K562 (cell line): ENCODE measurements around the gene ARL5C. TPM values are rescaled to one million over a fixed set of nuclear protein-coding genes. Genes with fewer than 3 reads are reported as not detected.

ENCODE experiments used
- ATAC-seq: fragments of 200-7000 bp; cut with Tn5 transposase; 3 replicates; pipeline ENCODE4 v1.9.1; 2020; ENCODE audit warnings: moderate library complexity
- BruUV-seq: library from RNA; stranded (reverse); fragments of 400-500 nt; replicated peaks from 2 replicates; lab custom pipeline; 2021; lab: Mats Ljungman, UMichigan
- CTCF ChIA-PET: fragments of 300-600 bp; formaldehyde crosslinking; extraction: SDS; loops from one replicate; lab custom pipeline; 2021; ENCODE audit warnings: low intra/inter-chr PET ratio; lab: Yijun Ruan, JAX
- POLR2A ChIA-PET: fragments of 300-600, 350-650 bp; sonication (Branson Sonifier 250); formaldehyde crosslinking; extraction: SDS; loops from one replicate; lab custom pipeline; 2021; ENCODE audit warnings: antibody characterized with exemption, inconsistent platforms; lab: Yijun Ruan, JAX
- DNase-seq, 4 experiments: peaks; one replicate each; pipeline versions ENCODE4 v3.0.0 to v3.0.0-alpha.2; 2011 to 2018; ENCODE audit warnings: low spot score in 3 of 4, mixed read lengths in 3 of 4; ENCODE audit errors: extremely low read depth in 1 of 4
- FAIRE-seq: peaks from 2 replicates; lab custom pipeline; 2011; peaks lifted over from hg19 to GRCh38; lab: Jason Lieb, UNC
- H2AFZ ChIP-seq: 2 replicates; pipeline ENCODE4 v1.6.0; 2011; ENCODE audit warnings: low read depth, low read length, control low read depth, inconsistent platforms
- H3K27ac ChIP-seq: fragments of 200-600 bp; 3 replicates; pipeline ENCODE4 v1.8.0; 2011; ENCODE audit warnings: low read depth, mild to moderate bottlenecking, control low read depth, inconsistent platforms, low read length, moderate library complexity, mixed read lengths; ENCODE audit errors: extremely low read depth
- H3K27me3 ChIP-seq, 2 experiments: fragments of 300-600 bp in 1 of 2; 2 replicates in 1 of 2; 3 replicates in 1 of 2; pipeline versions ENCODE4 v1.6.0 to v1.8.0; 2011; ENCODE audit warnings: inconsistent platforms in 2 of 2, low read length in 2 of 2, mild to moderate bottlenecking in 1 of 2, mixed read lengths in 1 of 2, moderate library complexity in 1 of 2; ENCODE audit not compliant: control insufficient read depth in 2 of 2, insufficient read depth in 2 of 2
- H3K36me3 ChIP-seq: fragments of 300-600 bp; 3 replicates; pipeline ENCODE4 v1.8.0; 2011; ENCODE audit warnings: mild to moderate bottlenecking, low read length, inconsistent platforms; ENCODE audit not compliant: control insufficient read depth, insufficient read depth
- H3K4me1 ChIP-seq, 2 experiments: fragments of 200-600 bp in 1 of 2; replicated peaks in 1 of 2; 2 replicates in 1 of 2; 3 replicates in 1 of 2; pipeline versions ENCODE4 v1.5.1 to v1.8.0; 2011; ENCODE audit warnings: inconsistent platforms in 2 of 2, low read length in 2 of 2, mild to moderate bottlenecking in 1 of 2, mixed read lengths in 1 of 2, moderate library complexity in 1 of 2; ENCODE audit not compliant: control insufficient read depth in 2 of 2, insufficient read depth in 2 of 2
- H3K4me2 ChIP-seq: 2 replicates; pipeline ENCODE4 v1.6.1; 2011; ENCODE audit warnings: low read length, control low read depth, inconsistent platforms, mixed read lengths; ENCODE audit not compliant: insufficient read depth
- H3K4me3 ChIP-seq: fragments of 200-600 bp; sonication (generic), shearing (Covaris generic); 2 replicates; pipeline ENCODE4 v1.5.1; 2016; ENCODE audit warnings: control low read depth, inconsistent platforms
- H3K79me2 ChIP-seq: fragments of 200-600 bp; 3 replicates; pipeline ENCODE4 v1.8.0; 2011; ENCODE audit warnings: low read length, inconsistent platforms; ENCODE audit not compliant: control insufficient read depth, insufficient read depth
- H3K9ac ChIP-seq, 2 experiments: 2 replicates each; pipeline versions ENCODE4 v1.6.0 to v1.6.1; 2011; ENCODE audit warnings: low read depth in 2 of 2, low read length in 2 of 2, control low read depth in 1 of 2, inconsistent platforms in 1 of 2, mild to moderate bottlenecking in 1 of 2, mixed read lengths in 1 of 2; ENCODE audit not compliant: insufficient read depth in 1 of 2
- H3K9me1 ChIP-seq: one replicate; pipeline ENCODE4 v1.6.0; 2011; ENCODE audit warnings: inconsistent platforms, mild to moderate bottlenecking, low read length, moderate library complexity; ENCODE audit not compliant: control insufficient read depth, insufficient read depth
- H3K9me3 ChIP-seq: replicated peaks from 2 replicates; pipeline ENCODE4 v1.5.1; 2011; ENCODE audit warnings: low read depth, low read length, inconsistent platforms; ENCODE audit not compliant: control insufficient read depth, insufficient read depth
- H4K20me1 ChIP-seq: replicated peaks from 2 replicates; pipeline ENCODE4 v1.6.1; 2011; ENCODE audit warnings: low read length, inconsistent platforms, mixed read lengths; ENCODE audit not compliant: control insufficient read depth, insufficient read depth
- CREB1 ChIP-seq, 2 experiments: sonication (generic) in 1 of 2; formaldehyde crosslinking in 1 of 2; IDR thresholded peaks; 2 replicates each; pipeline versions ENCODE4 v1.6.1 to v1.8.0; 2012 to 2022; ENCODE audit warnings: inconsistent platforms in 1 of 2, mild to moderate bottlenecking in 1 of 2, missing genetic modification reagents in 1 of 2, moderate library complexity in 1 of 2
- CTBP1 ChIP-seq: fragments of 450-650 bp; IDR thresholded peaks from 2 replicates; pipeline ENCODE4 v1.6.1; 2016; ENCODE audit warnings: borderline replicate concordance
- GTF2B ChIP-seq: IDR thresholded peaks from 2 replicates; pipeline ENCODE4 v1.6.1; 2011; ENCODE audit not compliant: insufficient read length; ENCODE audit errors: extremely low read depth
- HMGXB4 ChIP-seq: sonication (generic); formaldehyde crosslinking; IDR thresholded peaks from 2 replicates; pipeline ENCODE4 v1.8.1; 2023; ENCODE audit warnings: mild to moderate bottlenecking, missing genetic modification reagents
- KDM4B ChIP-seq, 2 experiments: fragments of 450-650 bp in 1 of 2; sonication (generic) in 1 of 2; IDR thresholded peaks; 2 replicates each; pipeline ENCODE4 v1.6.1; 2016 to 2017; ENCODE audit warnings: borderline replicate concordance in 2 of 2, antibody characterized with exemption in 1 of 2, low read depth in 1 of 2, mild to moderate bottlenecking in 1 of 2
- L3MBTL2 ChIP-seq: fragments of 450-650 bp; IDR thresholded peaks from 2 replicates; pipeline ENCODE4 v1.6.1; 2016; ENCODE audit warnings: mild to moderate bottlenecking, moderate library complexity
- MAFF ChIP-seq: IDR thresholded peaks from 2 replicates; pipeline ENCODE4 v1.6.1; 2012; ENCODE audit warnings: low read length, improper control_type of control experiment
- MCM2 ChIP-seq: fragments of 450-650 bp; IDR thresholded peaks from 2 replicates; pipeline ENCODE4 v1.6.1; 2017; ENCODE audit warnings: low read depth, mild to moderate bottlenecking
- MCM3 ChIP-seq: fragments of 450-650 bp; IDR thresholded peaks from 2 replicates; pipeline ENCODE4 v1.6.1; 2016
- MIER1 ChIP-seq: fragments of 450-650 bp; IDR thresholded peaks from 2 replicates; pipeline ENCODE4 v1.6.1; 2016; ENCODE audit warnings: antibody characterized with exemption, mild to moderate bottlenecking, low read depth
- NELFE ChIP-seq: IDR thresholded peaks from 2 replicates; pipeline ENCODE4 v1.6.1; 2011; ENCODE audit warnings: mild to moderate bottlenecking; ENCODE audit not compliant: insufficient read depth, insufficient read length
- RBM39 ChIP-seq: fragments of 200-400 bp; formaldehyde crosslinking; optimal IDR thresholded peaks from 2 replicates; pipeline ENCODE3; 2018; ENCODE audit warnings: low read depth, low read length
- SIRT6 ChIP-seq: IDR thresholded peaks from one replicate; pipeline ENCODE4 v1.6.1; 2012; ENCODE audit warnings: low read depth, mild to moderate bottlenecking, control low read depth, inconsistent platforms, low read length, moderate library complexity
- SMARCA4 ChIP-seq: fragments of 450-650 bp; IDR thresholded peaks from 2 replicates; pipeline ENCODE4 v1.6.1; 2016
- TCF15 ChIP-seq: fragments of 250-450 bp; sonication (Bioruptor Pico); IDR thresholded peaks from 2 replicates; pipeline ENCODE4 v1.8.0; 2022; ENCODE audit warnings: moderate library complexity, mild to moderate bottlenecking, inconsistent platforms
- WGBS: fragments of 100-300 bp; shearing (Covaris generic); methylation state at CpG from one replicate; pipeline ENCODE4 v1.1.6; 2016; ENCODE audit warnings: low coverage, mixed read lengths; ENCODE audit not compliant: insufficient coverage; ENCODE audit errors: missing lambda C conversion rate; 5-methylcytosine and 5-hydroxymethylcytosine counted together
- in situ Hi-C: fragments of 300-500 bp; cut with MboI; formaldehyde crosslinking; loops from 4 replicates; pipeline ENCODE4 v1.15.0; 2018; ENCODE audit warnings: inconsistent platforms, mixed read lengths
- intact Hi-C: fragments of 100-400 bp; cut with micrococcal nuclease; formaldehyde crosslinking; loops from 2 replicates; pipeline ENCODE4 v1.14.2; 2022
- polyA plus RNA-seq, 8 experiments: library from polyadenylated mRNA; depleted of rRNA in 4 of 8; stranded (reverse) in 5 of 8; unstranded in 3 of 8; fragments of >200 nt; fragmentation: Nextera tagmentation in 2 of 8; fragmentation: Illumina TruSeq in 1 of 8; extraction: Ambion mirVana in 2 of 8; extraction: Trizol in 1 of 8; gene quantifications; 2 replicates each; pipeline versions ENCODE4 v1.2.1 to v1.2.3, GENCODE V29; 2011 to 2014; ENCODE audit warnings: inconsistent platforms in 1 of 8, missing spikeins in 1 of 8
- total RNA-seq, 7 experiments: library from RNA; depleted of rRNA in 6 of 7; stranded (reverse); fragments of >200 nt in 6 of 7; fragmentation: Illumina TruSeq in 2 of 7; extraction: Trizol in 2 of 7; gene quantifications; 2 replicates each; pipeline versions ENCODE4 v1.2.1 to v1.2.3, GENCODE V29; 2011 to 2021; ENCODE audit warnings: low replicate concordance in 1 of 7
- TF ChIP-seq, protein P1 (sequence below): fragments of 250-450 bp; sonication (Bioruptor Pico); IDR thresholded peaks from 2 replicates; pipeline ENCODE4 v1.5.0; 2021
- TF ChIP-seq, protein P2 (sequence below): fragments of 250-450 bp; sonication (Bioruptor Pico); IDR thresholded peaks from 2 replicates; pipeline ENCODE4 v1.8.0; 2021; ENCODE audit warnings: borderline replicate concordance, mild to moderate bottlenecking, moderate library complexity; ENCODE audit not compliant: poor library complexity, severe bottlenecking

ARL5C gene
- total and polyA plus RNA-seq, 9 of the 15 experiments (the other 6 are each of a cell fraction or from before 2014, with no cell fraction given) = not detected

DNA sequence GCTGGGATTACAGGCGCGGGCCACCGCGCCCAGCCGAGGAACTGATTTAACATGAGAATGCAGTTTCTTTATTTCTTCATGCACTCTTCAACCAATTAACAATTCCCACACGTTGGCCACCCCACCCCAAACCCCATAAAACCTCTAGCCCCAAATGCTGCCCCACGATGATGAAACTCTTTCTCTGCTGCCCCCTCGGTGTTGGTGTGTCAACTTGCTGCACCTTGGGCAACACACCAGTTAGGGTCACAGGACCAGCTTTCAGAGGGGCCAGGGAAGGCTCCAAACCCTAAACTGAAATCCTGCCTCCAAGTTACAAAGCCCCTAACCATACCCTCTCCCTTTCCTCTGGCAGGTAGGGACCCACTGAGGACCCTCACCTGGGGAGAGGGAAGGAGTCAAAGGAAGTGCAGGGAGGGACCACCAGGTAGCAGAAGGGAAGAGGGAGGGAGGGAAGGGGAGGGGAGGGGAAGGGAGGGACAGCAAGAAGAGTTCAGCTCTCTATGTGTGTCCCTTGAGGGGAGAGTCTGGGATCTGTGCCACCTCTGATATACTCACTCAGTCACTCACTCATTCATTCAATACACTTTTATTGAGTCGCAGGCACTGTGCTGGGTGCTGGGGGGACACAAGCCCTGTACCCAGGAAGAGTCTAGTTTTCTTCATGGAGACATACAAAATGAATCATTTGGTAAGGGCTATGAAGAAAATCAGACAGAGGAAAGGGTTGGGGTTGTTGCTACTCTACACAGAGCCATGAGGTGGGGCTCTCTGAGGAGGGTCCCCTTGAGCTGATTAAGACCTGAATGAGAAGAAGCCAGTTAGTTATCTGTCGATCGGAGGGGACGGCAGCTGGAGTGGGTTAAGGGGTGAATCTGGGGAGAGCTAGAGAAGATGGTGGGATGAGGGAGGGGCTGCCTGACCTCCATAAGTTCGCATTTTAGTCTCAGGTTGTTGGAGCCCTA lies 18.5 kb downstream of the ARL5C start:
- Histone ChIP-seq H3K9me1 (no peaks in the 10 kb centered on the region), H3K36me3 (no peaks in the 10 kb centered on the region), H3K27me3 (peaks cover 8 to 48% of the 10 kb centered on the region in 2 experiments), H3K9me3 (no peaks in the 10 kb centered on the region), H3K79me2 (no peaks in the 10 kb centered on the region), H2AFZ (no peak overlapping the region), H3K4me1 (peaks cover 5 to 18% of the 10 kb centered on the region in 2 experiments; a peak in 2 of 5 replicates), H3K4me3 (no peak overlapping the region), H3K9ac (no peak overlapping the region; a peak in 1 of 4 replicates), H3K27ac (no peak overlapping the region), H3K4me2 (no peak overlapping the region), H4K20me1 (no peaks in the 10 kb centered on the region)
- FAIRE-seq (peak; percentile 73), DNase-seq (no peak), ATAC-seq (peak; percentile 61)
- BruUV-seq = no TSS peak
- ChIA-PET CTCF (no interaction called here), POLR2A (interaction anchor here (1.1 kb wide), 2 partner anchors 96 to 133 kb away, joined by 3 to 5 read pairs; no protein-coding TSS in a partner anchor)
- in situ Hi-C loops (loop anchor here (5.0 kb wide), 1 partner anchor 160 kb away; no protein-coding TSS in a partner anchor), intact Hi-C loops (no loop called here)
- WGBS = 0% methylated on average over 13 of the region's 13 CpGs
- TF ChIP-seq CTBP1 (no peak), MCM2 (no peak), SIRT6 (no peak), TCF15 (CRISPR knock-in tag) (no peak), L3MBTL2 (no peak), GTF2B (no peak), KDM4B (IDR thresholded peaks at IDR 0.05; ENCODE audit: borderline replicate concordance in 2 of 2, low read depth in 1 of 2) (no peak), CREB1 (IDR thresholded peaks at IDR 0.05) (no peak), CREB1 (CRISPR knock-in tag; IDR thresholded peaks at IDR 0.05) (no peak), RBM39 (no peak), MIER1 (no peak), SMARCA4 (no peak), HMGXB4 (CRISPR knock-in tag) (no peak), MCM3 (no peak), MAFF (no peak), NELFE (no peak)
- TF ChIP-seq, protein P1, sequence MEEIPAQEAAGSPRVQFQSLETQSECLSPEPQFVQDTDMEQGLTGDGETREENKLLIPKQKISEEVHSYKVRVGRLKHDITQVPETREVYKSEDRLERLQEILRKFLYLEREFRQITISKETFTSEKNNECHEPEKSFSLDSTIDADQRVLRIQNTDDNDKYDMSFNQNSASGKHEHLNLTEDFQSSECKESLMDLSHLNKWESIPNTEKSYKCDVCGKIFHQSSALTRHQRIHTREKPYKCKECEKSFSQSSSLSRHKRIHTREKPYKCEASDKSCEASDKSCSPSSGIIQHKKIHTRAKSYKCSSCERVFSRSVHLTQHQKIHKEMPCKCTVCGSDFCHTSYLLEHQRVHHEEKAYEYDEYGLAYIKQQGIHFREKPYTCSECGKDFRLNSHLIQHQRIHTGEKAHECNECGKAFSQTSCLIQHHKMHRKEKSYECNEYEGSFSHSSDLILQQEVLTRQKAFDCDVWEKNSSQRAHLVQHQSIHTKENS = no peak
- TF ChIP-seq, protein P2, sequence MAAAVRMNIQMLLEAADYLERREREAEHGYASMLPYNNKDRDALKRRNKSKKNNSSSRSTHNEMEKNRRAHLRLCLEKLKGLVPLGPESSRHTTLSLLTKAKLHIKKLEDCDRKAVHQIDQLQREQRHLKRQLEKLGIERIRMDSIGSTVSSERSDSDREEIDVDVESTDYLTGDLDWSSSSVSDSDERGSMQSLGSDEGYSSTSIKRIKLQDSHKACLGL = no peak
